GM21447 (cell line): Measurements from ENCODE around the gene DUOXA2.

ENCODE experiments used
- ATAC-seq: cut with Tn5 transposase; IDR thresholded peaks from one replicate; pipeline ENCODE4 v1.9.1; 2021; ENCODE audit not compliant: unreplicated experiment

Gene DUOXA2

DNA sequence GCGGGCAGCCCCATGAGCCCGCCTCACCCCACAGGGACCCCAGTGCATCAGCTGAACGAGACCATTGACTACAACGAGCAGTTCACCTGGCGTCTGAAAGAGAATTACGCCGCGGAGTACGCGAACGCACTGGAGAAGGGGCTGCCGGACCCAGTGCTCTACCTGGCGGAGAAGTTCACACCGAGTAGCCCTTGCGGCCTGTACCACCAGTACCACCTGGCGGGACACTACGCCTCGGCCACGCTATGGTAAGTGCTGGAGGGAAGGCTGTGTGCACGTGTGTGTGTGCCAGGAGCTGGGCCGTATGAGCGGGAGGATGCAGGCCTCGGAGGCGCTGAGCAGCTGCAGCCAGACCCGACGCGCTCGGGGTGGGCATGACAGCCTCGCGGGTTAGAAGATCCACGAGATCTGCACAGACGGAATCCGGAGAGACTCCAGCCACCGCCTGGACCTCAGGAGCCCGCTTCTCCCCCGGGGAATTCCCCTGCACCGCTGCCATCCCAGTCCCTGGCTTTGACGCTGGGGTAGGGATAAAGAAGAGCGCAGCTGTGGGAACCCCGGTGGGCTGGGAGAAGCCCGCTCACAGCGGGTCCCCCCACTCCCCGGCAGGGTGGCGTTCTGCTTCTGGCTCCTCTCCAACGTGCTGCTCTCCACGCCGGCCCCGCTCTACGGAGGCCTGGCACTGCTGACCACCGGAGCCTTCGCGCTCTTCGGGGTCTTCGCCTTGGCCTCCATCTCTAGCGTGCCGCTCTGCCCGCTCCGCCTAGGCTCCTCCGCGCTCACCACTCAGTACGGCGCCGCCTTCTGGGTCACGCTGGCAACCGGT lies 2.6 kb downstream of the DUOXA2 start:
- ATAC-seq, result no peak

DNA sequence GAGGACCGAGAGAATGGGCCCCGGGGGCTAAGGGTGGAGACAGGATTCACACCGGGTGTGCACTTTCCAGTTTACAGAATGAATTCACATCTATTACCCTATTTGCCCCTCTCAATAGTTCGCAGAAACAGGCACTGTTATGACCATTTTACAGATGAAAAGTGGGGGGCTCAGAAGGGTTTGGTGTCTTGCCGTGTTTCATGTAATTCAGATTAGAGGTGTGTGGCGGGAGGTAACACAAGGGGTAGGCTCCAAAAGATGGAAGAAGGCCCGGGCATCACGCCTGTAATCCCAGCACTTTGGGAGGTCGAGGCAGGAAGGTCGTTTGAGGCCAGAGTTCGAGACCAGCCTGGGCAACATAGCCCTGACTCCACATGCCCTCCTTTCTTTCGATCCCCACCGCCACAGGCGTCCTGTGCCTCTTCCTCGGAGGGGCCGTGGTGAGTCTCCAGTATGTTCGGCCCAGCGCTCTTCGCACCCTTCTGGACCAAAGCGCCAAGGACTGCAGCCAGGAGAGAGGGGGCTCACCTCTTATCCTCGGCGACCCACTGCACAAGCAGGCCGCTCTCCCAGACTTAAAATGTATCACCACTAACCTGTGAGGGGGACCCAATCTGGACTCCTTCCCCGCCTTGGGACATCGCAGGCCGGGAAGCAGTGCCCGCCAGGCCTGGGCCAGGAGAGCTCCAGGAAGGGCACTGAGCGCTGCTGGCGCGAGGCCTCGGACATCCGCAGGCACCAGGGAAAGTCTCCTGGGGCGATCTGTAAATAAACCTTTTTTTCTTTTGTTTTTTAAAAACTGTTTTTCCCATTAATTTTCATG lies 3.4 kb downstream of the DUOXA2 start:
- no peak for ATAC-seq

DNA sequence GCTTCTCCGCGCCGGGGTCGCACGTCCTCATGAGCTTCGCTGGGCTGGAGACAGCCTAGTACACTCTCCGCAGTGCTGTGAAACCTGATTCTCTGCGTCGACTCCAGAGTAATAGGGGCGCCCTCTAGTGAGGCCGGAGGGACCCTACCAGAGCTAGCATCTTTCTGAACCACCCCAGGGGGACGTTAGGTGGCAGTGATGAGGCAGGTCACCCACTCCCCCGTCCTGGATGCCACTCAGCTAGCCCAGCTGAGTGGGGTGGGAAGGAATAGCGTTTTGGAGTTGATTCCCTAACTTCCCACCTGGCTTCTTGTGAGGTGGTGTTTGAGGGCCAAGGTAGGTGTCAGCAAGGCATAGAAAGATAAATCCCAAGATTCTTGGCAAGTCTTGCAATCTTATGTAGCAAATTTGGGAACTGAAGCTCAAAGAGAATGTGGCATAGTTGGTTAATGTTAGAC lies 4.0 kb downstream of the DUOXA2 start:
- ATAC-seq, result peak; percentile 94

DNA sequence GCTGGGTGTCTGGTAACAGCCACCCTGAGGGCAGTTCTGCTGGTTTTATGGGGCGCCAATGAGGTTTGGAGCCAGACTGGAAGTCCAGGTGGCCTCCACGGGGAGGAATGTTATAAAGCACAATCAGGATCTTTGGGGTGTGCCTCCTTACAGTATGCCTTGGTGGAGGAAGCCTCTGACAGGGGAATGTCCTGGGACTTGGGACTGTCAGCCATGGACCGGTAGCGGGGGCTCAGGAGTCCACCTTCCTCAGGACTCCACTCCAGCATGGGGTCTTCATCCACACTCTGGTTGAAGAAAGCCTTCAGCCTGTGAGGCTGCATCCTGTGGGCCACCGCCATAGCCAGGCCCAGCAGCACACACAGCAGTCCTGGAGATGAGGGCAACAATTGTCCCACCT lies 4.9 kb downstream of the DUOXA2 start:
- no peak for ATAC-seq

DNA sequence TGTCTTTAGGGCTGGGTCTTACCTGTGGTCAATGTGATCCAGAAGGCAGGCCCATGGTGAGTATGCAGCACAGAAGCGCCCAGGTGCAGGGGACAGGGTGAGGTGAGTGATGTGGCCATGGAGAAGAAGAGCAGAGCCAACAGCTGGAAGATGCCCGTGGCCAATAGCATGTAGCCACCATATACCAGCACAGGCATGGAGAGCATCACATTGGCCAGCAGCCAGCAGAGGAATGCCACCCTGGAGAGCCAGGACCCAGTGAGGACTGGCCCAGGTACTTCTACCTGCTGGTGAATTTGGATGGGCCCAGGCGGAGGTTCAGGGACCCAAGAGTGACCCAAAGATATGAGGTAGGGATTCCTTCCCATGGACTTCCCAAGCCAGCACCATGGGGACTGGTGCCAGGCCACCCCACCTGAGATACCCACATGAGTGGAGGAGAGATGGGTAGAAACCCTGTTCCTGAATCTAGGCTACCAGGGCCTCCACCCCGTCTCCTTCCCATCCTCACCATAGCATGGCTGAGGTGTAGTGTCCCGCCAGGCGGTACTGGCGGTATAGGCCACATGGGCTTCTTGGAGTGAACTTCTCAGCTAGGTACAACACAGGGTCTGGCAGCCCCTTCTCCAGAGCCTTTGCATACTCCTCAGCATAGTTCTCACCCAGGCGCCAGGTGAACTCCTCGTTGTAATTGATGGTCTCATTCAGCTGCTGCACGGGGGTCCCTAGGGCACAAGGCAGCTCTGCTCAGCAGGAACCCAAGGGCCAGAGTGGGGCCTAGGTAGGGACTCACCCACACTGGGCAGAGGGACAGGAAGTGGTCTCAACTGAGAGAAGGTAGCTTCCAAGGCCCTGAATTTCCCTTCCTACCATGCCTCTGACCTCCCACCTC lies 6.2 kb downstream of the DUOXA2 start:
- no peak for ATAC-seq

DNA sequence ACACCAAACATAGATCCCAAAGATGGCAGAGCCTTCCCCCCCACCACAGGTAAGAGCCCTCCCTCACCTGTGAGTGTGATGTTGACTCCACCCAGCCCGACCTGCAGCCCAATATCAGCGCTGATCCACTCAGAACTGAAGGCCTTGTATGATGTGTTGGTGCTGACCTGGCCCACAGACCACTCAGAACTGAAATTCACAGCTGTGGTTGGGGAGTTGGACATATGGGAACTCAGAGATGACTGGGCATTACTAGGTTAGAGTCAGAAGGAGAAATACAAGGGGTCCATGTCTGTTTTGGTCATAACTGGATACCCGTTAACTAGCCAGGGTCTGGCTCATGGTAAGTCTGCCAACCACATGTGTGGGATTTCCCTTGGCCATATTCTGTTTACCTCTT lies 6.9 kb downstream of the DUOXA2 start:
- no peak for ATAC-seq

DNA sequence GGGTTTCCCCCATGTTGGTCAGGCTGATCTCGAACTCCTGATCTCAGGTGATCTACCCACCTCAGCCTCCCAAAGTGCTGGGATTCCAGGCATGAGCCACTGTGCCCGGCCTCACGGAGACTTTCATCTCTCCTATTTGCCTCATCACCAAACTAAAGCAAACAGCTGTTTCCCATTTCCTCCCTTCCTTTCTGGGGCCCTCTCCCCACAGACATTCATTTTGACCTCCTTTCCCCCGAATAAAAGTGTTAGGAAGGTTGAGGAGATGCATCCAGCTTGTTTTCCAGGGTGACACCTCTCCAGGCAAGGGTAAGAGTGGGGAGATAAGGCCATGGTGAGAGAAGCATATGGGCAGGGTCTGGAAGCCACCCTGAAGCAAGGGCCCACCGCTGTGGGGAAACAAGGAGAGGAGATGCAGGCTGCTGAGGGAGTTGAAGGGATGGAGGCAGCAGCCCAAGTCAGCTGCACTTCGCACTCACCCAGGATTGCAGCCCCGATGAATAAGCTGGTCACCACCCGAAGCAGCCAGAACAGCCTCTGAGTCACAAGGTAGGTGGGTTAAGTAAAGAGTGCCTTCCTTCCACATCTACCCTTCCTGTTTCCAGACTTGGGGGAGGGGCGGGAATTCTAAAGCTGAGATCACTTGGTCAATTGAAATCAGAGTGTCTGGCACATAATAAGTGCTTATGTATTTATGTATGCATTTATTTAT lies 7.7 kb downstream of the DUOXA2 start:
- ATAC-seq, result no peak

DNA sequence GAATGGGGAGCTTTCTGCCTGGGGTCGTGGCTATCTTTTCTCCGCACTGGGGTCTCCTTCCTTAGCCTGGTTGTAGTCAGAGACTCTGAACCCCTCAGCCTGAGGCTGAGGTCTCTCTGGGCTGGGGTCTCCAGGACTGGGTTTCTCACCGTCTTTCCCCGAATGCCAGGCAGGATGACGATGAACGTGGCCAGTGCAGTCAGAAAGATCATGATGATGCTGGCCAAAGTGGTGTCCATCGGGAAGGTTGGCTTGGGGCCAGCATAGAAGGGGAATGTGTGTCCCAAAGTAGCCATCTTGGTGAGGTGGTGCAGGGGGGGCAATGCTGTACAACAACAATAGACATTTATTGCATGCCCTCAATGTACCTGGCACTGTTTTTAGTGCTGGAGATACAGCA lies 8.6 kb downstream of the DUOXA2 start:
- ATAC-seq, result no peak

DNA sequence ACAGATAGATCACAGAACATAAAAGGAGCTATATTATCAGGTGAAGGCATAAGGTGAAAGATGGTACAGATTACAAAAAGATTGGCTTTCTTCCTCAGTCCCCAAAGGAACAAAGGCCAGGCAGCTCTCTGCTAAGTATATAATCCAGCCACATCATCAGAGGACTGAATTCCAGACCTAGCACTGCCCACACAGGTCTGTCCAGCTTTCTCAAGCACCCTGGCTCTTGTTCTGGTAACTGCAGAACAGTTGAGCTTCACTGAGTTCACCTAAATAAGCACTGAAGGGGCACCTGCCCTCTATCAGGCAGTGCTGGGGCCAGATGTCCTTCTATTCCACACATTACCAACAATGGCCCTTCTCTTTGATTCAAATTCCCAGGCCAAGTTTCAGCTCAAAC lies 9.3 kb downstream of the DUOXA2 start:
- no peak for ATAC-seq

DNA sequence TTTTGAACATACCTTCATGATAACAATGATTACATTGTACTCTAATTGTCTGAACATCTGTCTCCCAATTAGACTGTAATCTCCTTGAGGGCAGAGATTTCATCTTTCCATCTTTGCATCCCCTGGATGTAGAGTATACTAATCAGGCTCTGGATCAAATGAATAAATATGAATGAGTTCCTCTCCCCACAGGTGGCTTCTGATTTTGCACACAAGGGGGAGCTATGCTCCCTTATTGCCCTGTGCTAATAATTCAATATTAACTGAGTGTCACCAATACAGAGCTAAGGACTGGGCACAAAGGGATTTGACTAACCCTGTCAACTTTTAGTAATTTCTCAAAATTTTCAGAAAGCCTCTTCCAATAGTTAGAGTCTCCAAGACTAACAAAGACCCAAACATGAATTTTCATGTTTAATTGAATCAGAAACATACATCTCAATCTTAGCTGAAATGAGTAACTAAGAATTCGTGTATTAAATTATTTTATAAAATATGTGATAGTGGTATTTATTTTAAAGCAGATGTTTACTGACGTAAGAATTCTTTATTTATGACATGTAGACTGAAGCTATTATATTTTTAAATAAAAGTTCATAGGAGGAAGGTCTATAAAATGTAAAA lies 12.5 kb downstream of the DUOXA2 start:
- ATAC-seq, result no peak

DNA sequence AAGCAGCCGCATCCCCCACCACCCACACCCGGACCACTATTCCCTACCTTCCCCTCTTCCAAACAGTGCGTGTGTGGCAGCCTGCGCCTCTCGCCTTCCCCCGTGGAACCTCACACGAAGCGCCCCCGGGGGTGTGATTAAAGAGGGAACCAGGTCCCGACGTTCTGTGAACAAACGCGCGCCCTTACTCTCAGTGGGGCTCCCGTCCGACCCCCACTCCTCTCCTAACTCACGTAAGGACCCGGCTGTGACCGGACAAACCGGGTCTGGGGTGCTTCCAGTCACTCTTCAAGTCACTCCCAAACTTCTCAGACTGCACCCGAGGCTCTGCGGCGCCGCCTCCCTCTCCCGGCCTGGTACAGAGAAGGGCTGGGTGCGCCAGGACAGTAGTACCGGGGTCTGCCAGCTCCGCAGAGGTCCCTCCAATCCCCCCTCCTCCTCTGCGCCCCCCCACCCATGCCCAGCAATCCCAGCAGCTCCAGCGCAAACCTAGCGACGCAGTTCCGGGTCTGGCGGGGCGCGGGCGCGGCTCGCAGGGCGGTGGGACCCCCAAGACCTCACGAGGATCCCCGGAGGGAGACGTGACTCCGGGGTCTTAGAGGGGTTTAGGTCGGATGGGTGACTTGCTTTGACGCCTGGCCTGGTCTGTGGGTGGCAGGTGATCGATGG lies 15.0 kb downstream of the DUOXA2 start:
- ATAC-seq, result no peak

DNA sequence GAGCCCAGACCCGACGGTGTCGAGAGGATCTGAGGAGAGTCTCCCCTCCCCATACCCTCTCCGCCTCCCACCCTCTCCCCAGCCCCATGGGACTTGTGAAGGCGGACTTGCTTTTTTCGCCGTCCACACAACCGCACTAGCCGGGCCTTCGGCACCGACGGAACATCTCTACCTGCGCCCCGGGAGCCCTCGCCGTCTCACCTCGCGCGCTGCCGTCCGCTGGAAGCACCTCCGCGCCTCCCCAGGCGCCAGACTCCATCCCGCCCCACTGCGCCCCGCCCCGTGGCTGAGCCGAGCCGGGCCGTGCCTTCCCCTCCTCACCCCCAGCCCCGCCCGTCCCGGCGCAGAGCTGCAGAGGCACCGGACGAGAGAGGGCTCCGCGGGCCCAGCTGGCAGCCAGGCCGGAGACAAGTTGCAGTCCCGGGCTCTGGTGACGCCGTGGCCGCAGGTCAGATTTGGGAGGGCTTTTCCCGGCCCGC lies 15.6 kb downstream of the DUOXA2 start, which contains the start of the genes DUOX1 and DUOXA1:
DUOX1 (plus strand) TSS at position 344 of the 479 bp plus-strand sequence. CDS start 1,973 bp downstream, outside the sequence.
DUOXA1 (minus strand) TSS at position 229 of the 479 bp plus-strand sequence. CDS start 6,865 bp downstream, outside the sequence.
- ATAC-seq, result no peak

DNA sequence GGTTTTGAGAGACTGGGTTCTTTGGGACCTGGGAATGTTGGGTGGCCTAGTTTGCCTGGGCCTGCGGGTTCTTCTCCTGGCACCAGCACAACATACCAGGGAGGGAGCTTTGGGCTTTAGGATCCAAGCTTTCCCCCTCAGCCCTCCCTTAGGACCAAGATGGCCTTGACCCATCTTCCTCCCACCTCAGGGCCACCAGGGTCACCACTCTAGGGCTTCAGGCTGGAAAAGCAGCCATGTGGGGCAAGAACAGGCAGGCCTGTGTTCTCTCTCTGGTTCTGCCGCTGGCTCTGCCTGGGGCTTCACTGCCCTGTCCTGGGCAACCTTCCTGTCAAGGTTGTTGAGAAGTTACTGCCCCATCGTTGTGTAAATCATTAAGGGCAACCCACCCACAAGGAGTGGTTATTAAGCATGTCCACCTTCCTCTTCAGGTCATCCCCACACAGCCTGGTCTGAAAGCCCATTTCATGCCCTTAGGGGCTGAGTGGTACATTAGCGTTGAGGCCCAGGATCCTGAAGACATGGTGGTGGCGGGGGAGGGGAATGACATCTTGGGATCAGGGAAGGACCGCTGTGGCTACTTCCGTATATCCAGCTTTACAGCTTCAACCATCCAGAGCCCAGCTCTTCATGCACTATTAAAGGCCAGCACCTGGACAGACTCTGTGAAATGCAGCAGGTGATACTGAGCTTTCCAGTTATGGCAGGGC lies 16.3 kb downstream of the DUOXA2 start:
- ATAC-seq, result no peak

DNA sequence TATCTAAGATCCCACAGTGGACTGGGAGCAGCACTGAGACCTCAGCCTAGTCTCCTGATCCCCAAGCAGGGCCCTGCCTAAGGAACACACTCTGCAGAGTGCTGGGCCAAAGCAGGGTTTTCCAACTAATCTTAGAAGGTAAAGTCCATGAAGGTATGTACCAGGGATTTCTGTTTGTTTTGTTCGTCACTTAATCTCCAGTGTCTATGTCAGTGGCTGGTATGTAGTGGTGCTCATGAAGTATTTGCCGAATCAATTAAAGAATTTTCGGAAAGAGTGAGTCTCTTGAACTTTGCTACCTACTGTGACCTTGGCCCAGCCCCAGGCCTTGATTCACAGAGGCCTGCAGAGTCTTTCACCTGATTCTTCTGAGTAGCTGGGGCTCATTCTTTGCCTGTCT lies 17.4 kb downstream of the DUOXA2 start:
- ATAC-seq, result no peak

DNA sequence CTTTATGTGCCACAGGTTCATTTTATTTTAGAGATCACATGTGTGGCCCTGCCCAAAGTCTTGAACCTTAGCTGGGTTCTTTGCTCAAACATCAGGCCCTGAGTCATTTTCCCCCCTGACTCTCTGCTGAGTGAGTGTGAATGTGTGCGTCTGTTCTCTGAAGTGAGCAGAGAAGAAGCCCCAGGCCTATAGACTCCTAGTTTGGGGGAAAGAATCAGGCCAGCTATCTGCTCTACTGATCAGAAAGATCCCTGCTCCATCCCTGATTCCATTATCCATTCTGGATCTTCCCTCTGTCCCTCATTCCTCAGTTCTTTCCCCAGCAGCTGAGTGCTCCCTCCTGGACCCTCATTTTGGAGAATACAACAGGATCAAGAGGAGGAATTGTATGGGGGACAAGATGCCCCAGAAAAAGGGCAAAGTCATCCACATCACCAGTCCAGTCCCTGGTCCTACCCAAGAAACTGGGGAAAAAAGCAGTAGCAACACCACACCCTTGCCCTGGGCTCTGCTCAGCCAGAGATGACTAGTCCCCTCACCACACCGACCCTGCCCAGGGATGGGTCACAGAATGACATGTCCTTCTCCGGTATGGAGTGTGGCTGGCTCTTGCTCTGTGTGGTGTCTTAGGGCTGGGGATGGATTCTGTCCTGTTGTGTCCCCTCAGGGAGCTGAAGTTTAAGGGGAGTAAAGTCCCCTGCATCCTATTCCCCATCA lies 18.9 kb downstream of the DUOXA2 start:
- no peak for ATAC-seq

DNA sequence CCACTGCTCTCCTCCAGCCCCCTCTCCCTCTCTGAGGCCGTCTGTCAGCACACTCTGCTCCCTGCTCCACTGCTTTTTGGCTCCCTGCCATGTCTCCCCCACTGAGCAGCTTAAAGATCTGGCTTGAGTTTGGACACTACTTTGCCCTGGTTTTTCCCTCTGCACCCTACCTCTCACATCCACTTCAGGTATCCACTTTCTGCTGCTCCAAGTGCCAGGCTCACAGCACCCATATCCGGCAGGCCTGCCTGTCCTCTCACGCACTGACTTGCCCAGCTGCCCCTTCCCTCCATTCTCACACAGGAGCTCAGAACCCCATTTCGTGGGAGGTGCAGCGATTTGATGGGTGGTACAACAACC lies 19.4 kb downstream of the DUOXA2 start:
- no peak for ATAC-seq

DNA sequence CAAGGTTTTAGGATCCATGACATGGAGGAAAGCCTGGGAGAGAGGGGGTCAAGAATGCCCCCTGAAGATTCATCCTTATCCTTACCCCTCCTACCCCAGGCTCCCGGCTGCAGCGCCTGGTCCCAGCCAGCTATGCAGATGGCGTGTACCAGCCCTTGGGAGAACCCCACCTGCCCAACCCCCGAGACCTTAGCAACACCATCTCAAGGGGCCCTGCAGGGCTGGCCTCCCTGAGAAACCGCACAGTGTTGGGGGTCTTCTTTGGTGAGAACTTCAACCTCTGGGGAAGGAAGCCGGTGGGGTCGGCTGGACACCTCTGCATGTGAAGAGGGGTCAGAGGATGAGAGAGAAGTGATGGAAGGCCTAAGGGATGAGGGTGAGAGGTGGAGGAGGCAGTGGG lies 19.9 kb downstream of the DUOXA2 start:
- no peak for ATAC-seq
